ACC112 (cell line): ENCODE data around the gene LRFN2.

Source experiments
- H2AFZ ChIP-seq: fragments of 200-600 bp; sonication (generic); one replicate; pipeline ENCODE4 v1.6.0; 2017; ENCODE audit warnings: antibody characterized with exemption, low read length; ENCODE audit not compliant: unreplicated experiment
- H3K27ac ChIP-seq: fragments of 200-600 bp; sonication (generic); 2 replicates; pipeline ENCODE4 v1.5.1; 2014; ENCODE audit warnings: low read depth, mild to moderate bottlenecking, antibody characterized with exemption, low read length, moderate library complexity
- H3K27me3 ChIP-seq: fragments of 200-600 bp; sonication (generic); 2 replicates; pipeline ENCODE4 v1.6.1; 2014; ENCODE audit warnings: mild to moderate bottlenecking, antibody characterized with exemption, low read length, moderate library complexity, mixed read lengths; ENCODE audit not compliant: insufficient read depth
- H3K36me3 ChIP-seq: fragments of 200-600 bp; sonication (generic); 2 replicates; pipeline ENCODE4 v1.6.1; 2016; ENCODE audit warnings: mild to moderate bottlenecking, antibody characterized with exemption, low read length, moderate library complexity, mixed read lengths; ENCODE audit not compliant: insufficient read depth
- H3K4me1 ChIP-seq: fragments of 200-600 bp; sonication (generic); one replicate; pipeline ENCODE4 v1.6.1; 2016; ENCODE audit warnings: low read length, mixed read lengths; ENCODE audit not compliant: insufficient read depth, unreplicated experiment, control insufficient read depth
- H3K4me3 ChIP-seq: fragments of 200-600 bp; sonication (generic); 2 replicates; pipeline ENCODE4 v1.5.1; 2014; ENCODE audit warnings: mild to moderate bottlenecking, low read depth, low read length
- H3K79me2 ChIP-seq: fragments of 200-600 bp; sonication (generic); one replicate; pipeline ENCODE4 v1.6.0; 2016; ENCODE audit warnings: low read length; ENCODE audit not compliant: control insufficient read depth, unreplicated experiment, insufficient read depth

The LRFN2 gene

GRCh38 chr6:40378071-40378724 is 209.0 kb downstream of the LRFN2 start:
- H3K27ac ChIP-seq = no peak overlapping the region
- no peak overlapping the region for H2AFZ ChIP-seq

GRCh38 chr6:40377173-40377806 is 209.9 kb downstream of the LRFN2 start:
- Histone ChIP-seq H3K27ac (no peak overlapping the region), H3K36me3 (no peaks in the 10 kb centered on the region), H3K4me1 (no peaks in the 10 kb centered on the region), H3K79me2 (no peaks in the 10 kb centered on the region), H3K27me3 (no peaks in the 10 kb centered on the region), H3K4me3 (no peak overlapping the region), H2AFZ (no peak overlapping the region)

More at GRCh38 chr6:40378071-40378724, 209.0 kb downstream of the LRFN2 start:
- H3K4me3 ChIP-seq = no peak overlapping the region
- no peaks in the 10 kb centered on the region for H3K36me3 ChIP-seq
- no peaks in the 10 kb centered on the region for H3K4me1 ChIP-seq
- H3K27me3 ChIP-seq = no peaks in the 10 kb centered on the region
- no peaks in the 10 kb centered on the region for H3K79me2 ChIP-seq

DNA sequence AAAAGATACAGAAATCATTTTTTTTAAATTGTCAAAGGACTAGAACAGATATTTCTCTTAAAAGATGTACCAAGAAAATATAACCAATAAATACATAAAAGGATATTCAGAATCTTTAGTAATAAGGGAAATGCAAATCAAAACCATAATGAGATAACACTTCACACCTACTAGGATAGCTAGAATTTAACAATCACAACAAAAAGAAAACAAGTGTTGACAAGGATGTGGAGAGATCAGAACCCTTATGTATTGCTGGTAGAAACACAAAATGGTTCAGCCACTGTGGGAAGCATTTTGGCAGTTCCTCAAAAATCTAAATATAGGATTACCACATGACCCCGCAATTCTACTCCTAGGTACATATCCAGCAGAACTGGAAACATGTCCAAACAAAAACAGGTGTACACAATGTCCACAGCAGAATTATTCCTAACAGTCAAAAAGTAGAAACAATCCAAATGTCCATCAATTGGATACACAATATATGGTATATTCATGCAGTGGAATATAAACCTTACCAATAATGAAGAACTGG is 211.0 kb downstream of the LRFN2 start:
- Histone ChIP-seq H3K36me3 (no peaks in the 10 kb centered on the region), H3K27ac (no peak overlapping the region), H3K4me3 (no peak overlapping the region), H2AFZ (no peak overlapping the region), H3K79me2 (no peaks in the 10 kb centered on the region), H3K27me3 (no peaks in the 10 kb centered on the region), H3K4me1 (no peaks in the 10 kb centered on the region)

GRCh38 chr6:40373267-40373666 is 213.9 kb downstream of the LRFN2 start:
- Histone ChIP-seq H2AFZ (no peak overlapping the region), H3K4me3 (no peak overlapping the region), H3K4me1 (no peaks in the 10 kb centered on the region), H3K79me2 (no peaks in the 10 kb centered on the region), H3K27ac (no peak overlapping the region), H3K27me3 (no peaks in the 10 kb centered on the region), H3K36me3 (no peaks in the 10 kb centered on the region)

DNA sequence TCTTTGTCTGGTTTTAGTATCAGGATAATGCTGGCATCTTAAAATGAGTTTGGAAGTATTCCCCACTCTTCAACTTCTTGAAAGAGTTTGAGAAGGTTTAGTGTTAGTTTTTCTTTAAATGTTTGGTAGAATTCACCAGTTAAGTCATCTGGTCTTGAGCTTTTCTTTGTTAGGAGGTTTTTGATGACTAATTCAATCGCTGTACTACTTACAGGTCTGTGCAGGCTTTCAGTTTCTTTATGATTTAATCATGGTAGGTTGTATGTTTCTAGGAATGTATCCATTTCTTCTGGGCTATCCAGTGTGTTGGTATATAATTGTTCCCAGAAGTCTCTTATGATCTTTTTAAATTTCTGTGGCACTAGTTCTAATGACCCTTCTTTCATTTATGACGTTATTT is 215.5 kb downstream of the LRFN2 start:
- no peaks in the 10 kb centered on the region for H3K27me3 ChIP-seq
- no peaks in the 10 kb centered on the region for H3K4me1 ChIP-seq
- no peak overlapping the region for H3K27ac ChIP-seq
- H3K36me3 ChIP-seq = no peaks in the 10 kb centered on the region
- no peaks in the 10 kb centered on the region for H3K79me2 ChIP-seq
- no peak overlapping the region for H2AFZ ChIP-seq
- H3K4me3 ChIP-seq = no peak overlapping the region

- no peak overlapping the region for H2AFZ ChIP-seq
- H3K27ac ChIP-seq = no peak overlapping the region
- H3K4me1 ChIP-seq = no peaks in the 10 kb centered on the region
- no peak overlapping the region for H3K4me3 ChIP-seq
- H3K79me2 ChIP-seq = no peaks in the 10 kb centered on the region
- no peaks in the 10 kb centered on the region for H3K36me3 ChIP-seq
- H3K27me3 ChIP-seq = no peaks in the 10 kb centered on the region
Measured at GRCh38 chr6:40371095-40371494, 216.1 kb downstream of the LRFN2 start.

- Histone ChIP-seq H3K79me2 (no peaks in the 10 kb centered on the region), H3K4me3 (no peak overlapping the region), H2AFZ (no peak overlapping the region), H3K27me3 (no peaks in the 10 kb centered on the region), H3K4me1 (no peaks in the 10 kb centered on the region), H3K36me3 (no peaks in the 10 kb centered on the region), H3K27ac (no peak overlapping the region)
Measured at GRCh38 chr6:40369891-40370290, 217.3 kb downstream of the LRFN2 start.

GRCh38 chr6:40369042-40369441 is 218.1 kb downstream of the LRFN2 start:
- Histone ChIP-seq H2AFZ (no peak overlapping the region), H3K36me3 (no peaks in the 10 kb centered on the region), H3K4me1 (no peaks in the 10 kb centered on the region), H3K27me3 (no peaks in the 10 kb centered on the region), H3K79me2 (no peaks in the 10 kb centered on the region), H3K4me3 (no peak overlapping the region), H3K27ac (no peak overlapping the region)

GRCh38 chr6:40362859-40363258 is 224.3 kb downstream of the LRFN2 start:
- no peaks in the 10 kb centered on the region for H3K27me3 ChIP-seq
- H3K4me3 ChIP-seq = no peak overlapping the region
- no peaks in the 10 kb centered on the region for H3K79me2 ChIP-seq
- H2AFZ ChIP-seq = no peak overlapping the region
- no peaks in the 10 kb centered on the region for H3K4me1 ChIP-seq
- no peak overlapping the region for H3K27ac ChIP-seq
- no peaks in the 10 kb centered on the region for H3K36me3 ChIP-seq

- H3K4me3 ChIP-seq = no peak overlapping the region
- H3K36me3 ChIP-seq = no peaks in the 10 kb centered on the region
- H3K27me3 ChIP-seq = no peaks in the 10 kb centered on the region
- H3K4me1 ChIP-seq = no peaks in the 10 kb centered on the region
- no peak overlapping the region for H3K27ac ChIP-seq
- no peaks in the 10 kb centered on the region for H3K79me2 ChIP-seq
- no peak overlapping the region for H2AFZ ChIP-seq
Measured at GRCh38 chr6:40359808-40360207, 227.4 kb downstream of the LRFN2 start.
